Esophagus (tissue), 2 donors: Measurements from ENCODE around the gene TRPV5. TPM values are rescaled to one million over a fixed set of nuclear protein-coding genes. Genes with fewer than 3 reads are reported as not detected.

Source experiments
- H3K27ac ChIP-seq, 2 donors: one replicate each; pipeline ENCODE4 v1.5.1; 2013; ENCODE audit warnings: low read depth in 2 of 2, mild to moderate bottlenecking in 2 of 2, inconsistent platforms in 1 of 2, low read length in 1 of 2, moderate library complexity in 1 of 2
- H3K27me3 ChIP-seq, 2 donors: one replicate each; pipeline ENCODE4 v1.6.1; 2013; ENCODE audit warnings: low read length in 2 of 2, control low read depth in 1 of 2, mild to moderate bottlenecking in 1 of 2; ENCODE audit not compliant: insufficient read depth in 2 of 2, control insufficient read depth in 1 of 2
- H3K36me3 ChIP-seq, 2 donors: one replicate each; pipeline ENCODE4 v1.6.1; 2013; ENCODE audit warnings: low read length in 1 of 2; ENCODE audit not compliant: control insufficient read depth in 2 of 2, insufficient read depth in 2 of 2
- H3K4me1 ChIP-seq, 2 donors: one replicate each; pipeline ENCODE4 v1.6.1; 2013; ENCODE audit warnings: low read length in 1 of 2; ENCODE audit not compliant: control insufficient read depth in 2 of 2, insufficient read depth in 2 of 2
- H3K4me3 ChIP-seq, 2 donors: one replicate each; pipeline ENCODE4 v1.5.1; 2013; ENCODE audit warnings: low read length in 2 of 2, mild to moderate bottlenecking in 2 of 2, low read depth in 1 of 2, moderate library complexity in 1 of 2
- H3K9me3 ChIP-seq, 2 donors: one replicate each; pipeline ENCODE4 v1.6.1; 2013; ENCODE audit warnings: mild to moderate bottlenecking in 2 of 2, low read depth in 1 of 2, low read length in 1 of 2, moderate library complexity in 1 of 2; ENCODE audit not compliant: control insufficient read depth in 2 of 2, insufficient read depth in 1 of 2
- WGBS, 2 donors: extraction: QIAGEN DNeasy Blood & Tissue Kit; methylation state at CpG; one replicate each; pipeline ENCODE4 v1.1.7; 2013; 5-methylcytosine and 5-hydroxymethylcytosine counted together
- polyA plus RNA-seq, 2 donors: library from polyadenylated mRNA; stranded (reverse); fragments of 200-250 nt; gene quantifications; one replicate each; pipeline ENCODE4 v1.2.3, GENCODE V29; 2013
- donor health status: healthy with polysubstance abuse.
- donor health status: Bipolar disorder and iron deficiency.

TRPV5 gene
- polyA plus RNA-seq, 2 donors = not detected

DNA sequence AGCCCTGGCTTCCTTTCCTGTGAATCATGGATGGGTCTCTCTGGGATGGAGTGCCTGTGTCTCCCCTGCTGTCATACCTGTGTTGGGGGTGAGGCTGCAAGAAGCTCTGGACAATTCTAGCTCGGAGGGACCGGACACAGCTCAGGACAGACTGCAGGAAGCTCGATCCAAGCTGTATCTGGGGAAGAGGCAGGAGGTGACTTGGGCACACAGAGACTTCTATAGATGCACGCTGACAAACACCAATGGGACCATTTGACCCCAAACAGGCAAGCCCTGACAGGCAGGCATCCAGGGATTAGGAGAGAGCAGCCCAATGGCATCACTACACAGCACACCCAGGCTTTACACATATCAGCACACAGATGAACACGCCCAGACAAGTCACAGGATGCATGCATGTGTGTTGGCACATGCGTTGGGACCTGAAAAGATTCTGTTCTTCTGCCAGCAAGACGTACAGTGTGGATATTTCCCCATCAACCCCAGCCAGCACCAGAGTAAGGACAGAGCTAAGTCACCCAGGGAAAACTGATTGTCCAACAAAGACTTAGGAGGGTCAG is 10.2 kb upstream of the TRPV5 start:
- no peaks in the 10 kb centered on the region for H3K36me3 ChIP-seq
- peaks cover 4 to 20% of the 10 kb centered on the region in 2 donors for H3K4me1 ChIP-seq
- 55 to 59% methylated on average over 7 of the region's 7 CpGs for WGBS, 2 donors
- no peak overlapping the region for H3K4me3 ChIP-seq
- no peaks in the 10 kb centered on the region for H3K27me3 ChIP-seq
- H3K27ac ChIP-seq = peak overlapping the region; percentile 71 to 73
- no peaks in the 10 kb centered on the region for H3K9me3 ChIP-seq

- WGBS, 2 donors = 89 to 90% methylated on average over 6 of the region's 6 CpGs
- no peaks in the 10 kb centered on the region for H3K36me3 ChIP-seq
- H3K27ac ChIP-seq = no peak overlapping the region
- no peaks in the 10 kb centered on the region for H3K9me3 ChIP-seq
- peaks cover 4 to 20% of the 10 kb centered on the region in 2 donors for H3K4me1 ChIP-seq
- H3K4me3 ChIP-seq = no peak overlapping the region
- no peaks in the 10 kb centered on the region for H3K27me3 ChIP-seq
Measured at GRCh38 chr7:142942746-142943145, 9.2 kb upstream of the TRPV5 start.

- Histone ChIP-seq H3K27me3 (no peaks in the 10 kb centered on the region), H3K4me1 (peaks cover 4 to 20% of the 10 kb centered on the region in 2 donors), H3K36me3 (no peaks in the 10 kb centered on the region), H3K4me3 (no peak overlapping the region), H3K27ac (no peak overlapping the region), H3K9me3 (no peaks in the 10 kb centered on the region)
- WGBS, 2 donors = 91 to 94% methylated on average over 7 of the region's 7 CpGs
Measured at GRCh38 chr7:142941541-142941940, 8.0 kb upstream of the TRPV5 start.

- H3K36me3 ChIP-seq = no peaks in the 10 kb centered on the region
Measured at GRCh38 chr7:142940966-142941535, 7.5 kb upstream of the TRPV5 start.

GRCh38 chr7:142939226-142939910 is 5.8 kb upstream of the TRPV5 start, which contains the start of gene LLCFC1:
Gene LLCFC1, plus strand, starts transcription at chr7:142939484. Its CDS starts 138 bp downstream, at chr7:142939622.
- 67 to 71% methylated on average over 10 of the region's 10 CpGs for WGBS, 2 donors
- peaks cover 4 to 15% of the 10 kb centered on the region in 2 donors for H3K4me1 ChIP-seq
- no peak within 1 kb of the TSS for H3K4me3 ChIP-seq
- H3K27me3 ChIP-seq = no peaks in the 10 kb centered on the region
- no peaks in the 10 kb centered on the region for H3K9me3 ChIP-seq
- H3K27ac ChIP-seq = no peak within 1 kb of the TSS
- no peaks in the 10 kb centered on the region for H3K36me3 ChIP-seq

More at GRCh38 chr7:142940966-142941535, 7.5 kb upstream of the TRPV5 start:
- WGBS, 2 donors = 64 to 70% methylated on average over 10 of the region's 10 CpGs
- Histone ChIP-seq H3K4me3 (no peak overlapping the region), H3K4me1 (peaks cover 4 to 20% of the 10 kb centered on the region in 2 donors), H3K27me3 (no peaks in the 10 kb centered on the region), H3K27ac (no peak overlapping the region), H3K9me3 (no peaks in the 10 kb centered on the region)

- Histone ChIP-seq H3K27ac (no peak overlapping the region), H3K36me3 (no peaks in the 10 kb centered on the region), H3K9me3 (no peaks in the 10 kb centered on the region), H3K4me1 (peaks cover 3 to 12% of the 10 kb centered on the region in 2 donors), H3K27me3 (no peaks in the 10 kb centered on the region), H3K4me3 (no peak overlapping the region)
- 95% methylated on average over 4 of the region's 4 CpGs for WGBS, 2 donors
Measured at GRCh38 chr7:142938611-142939010, 5.1 kb upstream of the TRPV5 start.

GRCh38 chr7:142935941-142936565 is 2.5 kb upstream of the TRPV5 start:
- Histone ChIP-seq H3K4me3 (no peak overlapping the region), H3K9me3 (no peaks in the 10 kb centered on the region), H3K36me3 (no peaks in the 10 kb centered on the region), H3K27ac (no peak overlapping the region), H3K27me3 (no peaks in the 10 kb centered on the region), H3K4me1 (peaks cover 0 to 2% of the 10 kb centered on the region in 2 donors)
- WGBS, 2 donors = 89% methylated on average over 10 to 12 of the region's 12 CpGs

DNA sequence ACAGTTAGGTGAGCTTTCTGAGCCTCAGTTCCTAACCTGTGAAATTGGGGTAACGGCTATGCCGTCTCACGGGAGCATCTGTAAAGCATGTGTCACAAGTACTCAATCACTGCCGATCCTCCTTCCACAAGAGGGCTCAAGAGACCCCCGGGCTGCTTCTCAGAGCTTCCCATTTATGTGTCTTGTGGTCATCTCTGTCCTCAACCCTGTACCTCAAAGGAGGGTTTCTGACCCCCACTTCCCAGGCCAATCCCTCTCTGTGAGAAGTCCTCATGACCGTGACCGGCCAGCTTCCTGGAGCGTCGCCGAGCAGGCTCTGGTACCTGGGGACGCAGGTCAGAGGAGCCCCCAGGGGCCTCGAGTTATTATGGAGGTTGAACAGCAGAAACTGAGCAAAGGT is 510 bp upstream of the TRPV5 start:
- 80 to 85% methylated on average over 12 of the region's 12 CpGs for WGBS, 2 donors
- no peaks in the 10 kb centered on the region for H3K9me3 ChIP-seq
- no peaks in the 10 kb centered on the region for H3K4me1 ChIP-seq
- H3K27ac ChIP-seq = no peak overlapping the region
- no peaks in the 10 kb centered on the region for H3K27me3 ChIP-seq
- no peaks in the 10 kb centered on the region for H3K36me3 ChIP-seq
- no peak overlapping the region for H3K4me3 ChIP-seq

- no peaks in the 10 kb centered on the region for H3K27me3 ChIP-seq
- 87% methylated on average over 7 of the region's 7 CpGs for WGBS, 2 donors
- no peak overlapping the region for H3K27ac ChIP-seq
- no peaks in the 10 kb centered on the region for H3K9me3 ChIP-seq
- no peaks in the 10 kb centered on the region for H3K4me1 ChIP-seq
- no peak overlapping the region for H3K4me3 ChIP-seq
- no peaks in the 10 kb centered on the region for H3K36me3 ChIP-seq
Measured at GRCh38 chr7:142933092-142933475, 462 bp downstream of the TRPV5 start.
